ENCODE results near the gene NUAK2.

The NUAK2 gene

DNA sequence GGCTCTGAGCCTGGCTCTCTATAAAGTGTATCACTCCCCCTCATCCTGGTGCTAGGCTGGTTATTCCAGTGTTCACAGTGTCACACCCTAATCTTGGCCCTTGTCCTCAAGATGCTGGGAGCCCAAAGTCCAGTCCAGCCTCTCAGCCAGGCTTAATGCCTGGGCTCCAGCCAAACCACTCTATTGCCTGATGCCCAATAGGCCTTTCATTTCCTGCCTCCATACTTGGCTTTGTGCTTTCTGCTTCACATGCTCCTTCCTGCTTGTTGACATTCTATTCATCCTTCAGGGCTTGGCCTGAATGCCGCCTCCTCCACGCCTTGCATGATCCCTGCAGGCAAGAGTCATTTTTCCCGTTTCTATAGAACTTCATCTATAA lies 33.5 kb upstream of the NUAK2 start:
- Mint-ChIP-seq H3K9me3 (no peaks in the 10 kb centered on the region), H3K4me3 (no peak overlapping the region), H3K36me3 (ENCODE audit: low read depth) (no peaks in the 10 kb centered on the region), H3K4me1 (peaks cover 83% of the 10 kb centered on the region), H3K27ac (no peak overlapping the region), H3K27me3 (ENCODE audit: low read depth, poor library complexity) (no peaks in the 10 kb centered on the region)
- TF ChIP-seq, protein P1, sequence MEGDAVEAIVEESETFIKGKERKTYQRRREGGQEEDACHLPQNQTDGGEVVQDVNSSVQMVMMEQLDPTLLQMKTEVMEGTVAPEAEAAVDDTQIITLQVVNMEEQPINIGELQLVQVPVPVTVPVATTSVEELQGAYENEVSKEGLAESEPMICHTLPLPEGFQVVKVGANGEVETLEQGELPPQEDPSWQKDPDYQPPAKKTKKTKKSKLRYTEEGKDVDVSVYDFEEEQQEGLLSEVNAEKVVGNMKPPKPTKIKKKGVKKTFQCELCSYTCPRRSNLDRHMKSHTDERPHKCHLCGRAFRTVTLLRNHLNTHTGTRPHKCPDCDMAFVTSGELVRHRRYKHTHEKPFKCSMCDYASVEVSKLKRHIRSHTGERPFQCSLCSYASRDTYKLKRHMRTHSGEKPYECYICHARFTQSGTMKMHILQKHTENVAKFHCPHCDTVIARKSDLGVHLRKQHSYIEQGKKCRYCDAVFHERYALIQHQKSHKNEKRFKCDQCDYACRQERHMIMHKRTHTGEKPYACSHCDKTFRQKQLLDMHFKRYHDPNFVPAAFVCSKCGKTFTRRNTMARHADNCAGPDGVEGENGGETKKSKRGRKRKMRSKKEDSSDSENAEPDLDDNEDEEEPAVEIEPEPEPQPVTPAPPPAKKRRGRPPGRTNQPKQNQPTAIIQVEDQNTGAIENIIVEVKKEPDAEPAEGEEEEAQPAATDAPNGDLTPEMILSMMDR (IDR thresholded peaks at IDR 0.05), result no peak
- DNase-seq, result no peak

DNA sequence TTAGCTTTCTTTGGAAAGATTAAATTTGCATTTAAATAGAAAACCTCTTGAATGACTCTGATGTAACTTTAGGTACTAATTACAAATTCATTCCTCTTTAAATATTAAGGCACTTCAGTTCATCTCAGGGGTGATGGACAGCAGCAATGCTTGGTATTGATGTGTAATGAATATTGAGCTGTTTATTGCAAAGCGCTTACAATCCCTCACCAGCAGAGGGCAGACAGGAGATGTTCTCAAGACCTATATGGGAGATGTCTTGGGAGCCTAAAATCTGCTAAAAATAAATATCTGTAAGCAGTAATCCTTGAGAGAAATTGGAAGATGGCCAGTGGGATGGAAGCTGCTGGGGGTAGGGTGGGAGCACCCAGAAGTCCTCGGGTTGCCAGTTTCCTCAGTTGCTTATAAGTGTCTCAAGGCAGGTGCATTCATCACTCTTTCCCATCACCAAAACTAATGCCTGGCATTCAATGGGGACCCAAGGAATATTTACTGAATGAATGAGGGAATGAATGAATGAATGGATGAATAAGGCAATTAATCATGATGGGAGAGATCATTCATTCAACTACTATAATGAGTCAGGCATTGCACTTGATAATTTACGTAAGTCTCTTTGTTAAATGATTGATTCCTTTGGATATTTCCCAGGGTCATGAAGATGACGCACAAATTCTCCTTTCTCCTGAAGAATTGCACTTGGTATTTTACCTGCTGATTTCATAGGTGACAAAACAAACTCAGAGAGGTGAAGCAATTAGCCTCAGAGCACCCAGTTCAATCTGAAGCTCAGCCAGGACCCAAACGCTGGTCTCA lies 32.9 kb upstream of the NUAK2 start:
- H3K4me3 Mint-ChIP-seq, result no peak overlapping the region
- H3K36me3 Mint-ChIP-seq (ENCODE audit: low read depth), result no peaks in the 10 kb centered on the region
- H3K27ac Mint-ChIP-seq, result no peak overlapping the region
- H3K27me3 Mint-ChIP-seq (ENCODE audit: low read depth, poor library complexity), result no peaks in the 10 kb centered on the region
- H3K4me1 Mint-ChIP-seq, result peaks cover 83% of the 10 kb centered on the region
- peak; percentile 70 for DNase-seq
- no peaks in the 10 kb centered on the region for H3K9me3 Mint-ChIP-seq
- TF ChIP-seq, protein P1 (IDR thresholded peaks at IDR 0.05), result peak; percentile 87

DNA sequence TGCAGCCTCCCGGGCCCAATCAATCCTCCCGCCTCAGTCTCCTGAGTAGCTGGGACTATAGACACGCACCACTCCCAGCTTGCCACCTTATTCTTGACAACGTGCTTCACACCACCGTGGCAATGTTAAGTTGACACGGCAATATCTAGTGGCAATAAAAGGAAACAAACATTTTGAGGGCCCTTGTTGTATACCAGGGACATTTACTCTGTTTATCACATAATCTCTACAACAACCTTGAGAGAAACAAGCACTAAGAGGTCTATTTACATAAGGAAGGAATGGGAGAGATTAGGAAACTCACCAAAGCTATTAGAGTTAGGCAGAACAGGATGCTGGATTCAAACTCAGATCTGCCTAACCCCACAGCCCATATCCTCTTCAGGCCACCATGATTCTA lies 32.1 kb upstream of the NUAK2 start:
- Mint-ChIP-seq H3K4me1 (peaks cover 85% of the 10 kb centered on the region), H3K4me3 (no peak overlapping the region), H3K27ac (no peak overlapping the region), H3K36me3 (ENCODE audit: low read depth) (no peaks in the 10 kb centered on the region), H3K27me3 (ENCODE audit: low read depth, poor library complexity) (no peaks in the 10 kb centered on the region), H3K9me3 (no peaks in the 10 kb centered on the region)
- no peak for DNase-seq
- TF ChIP-seq, protein P1 (IDR thresholded peaks at IDR 0.05), result no peak

DNA sequence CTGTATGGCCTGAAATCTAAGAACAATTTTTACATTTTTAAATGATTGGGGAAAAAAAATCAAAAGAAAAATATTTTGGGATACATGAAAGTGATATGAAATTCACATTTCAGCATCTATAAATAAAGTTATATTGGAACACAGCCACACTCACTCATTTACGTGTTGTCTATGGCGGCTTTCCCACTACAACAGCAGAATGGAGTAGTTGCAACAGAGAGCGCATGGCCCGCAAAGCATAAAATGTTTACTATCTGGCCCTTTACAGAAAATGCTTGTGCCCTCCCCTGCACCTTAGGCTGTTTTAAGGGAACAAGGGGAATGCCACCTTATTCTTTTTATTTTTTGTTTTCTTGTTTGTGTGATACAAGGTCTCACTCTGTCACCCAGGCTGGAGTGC lies 31.6 kb upstream of the NUAK2 start:
- no peak for DNase-seq
- Mint-ChIP-seq H3K9me3 (no peaks in the 10 kb centered on the region), H3K4me3 (no peak overlapping the region), H3K36me3 (ENCODE audit: low read depth) (no peaks in the 10 kb centered on the region), H3K4me1 (peaks cover 87% of the 10 kb centered on the region), H3K27ac (no peak overlapping the region), H3K27me3 (ENCODE audit: low read depth, poor library complexity) (no peaks in the 10 kb centered on the region)
- TF ChIP-seq, protein P1 (IDR thresholded peaks at IDR 0.05), result no peak

DNA sequence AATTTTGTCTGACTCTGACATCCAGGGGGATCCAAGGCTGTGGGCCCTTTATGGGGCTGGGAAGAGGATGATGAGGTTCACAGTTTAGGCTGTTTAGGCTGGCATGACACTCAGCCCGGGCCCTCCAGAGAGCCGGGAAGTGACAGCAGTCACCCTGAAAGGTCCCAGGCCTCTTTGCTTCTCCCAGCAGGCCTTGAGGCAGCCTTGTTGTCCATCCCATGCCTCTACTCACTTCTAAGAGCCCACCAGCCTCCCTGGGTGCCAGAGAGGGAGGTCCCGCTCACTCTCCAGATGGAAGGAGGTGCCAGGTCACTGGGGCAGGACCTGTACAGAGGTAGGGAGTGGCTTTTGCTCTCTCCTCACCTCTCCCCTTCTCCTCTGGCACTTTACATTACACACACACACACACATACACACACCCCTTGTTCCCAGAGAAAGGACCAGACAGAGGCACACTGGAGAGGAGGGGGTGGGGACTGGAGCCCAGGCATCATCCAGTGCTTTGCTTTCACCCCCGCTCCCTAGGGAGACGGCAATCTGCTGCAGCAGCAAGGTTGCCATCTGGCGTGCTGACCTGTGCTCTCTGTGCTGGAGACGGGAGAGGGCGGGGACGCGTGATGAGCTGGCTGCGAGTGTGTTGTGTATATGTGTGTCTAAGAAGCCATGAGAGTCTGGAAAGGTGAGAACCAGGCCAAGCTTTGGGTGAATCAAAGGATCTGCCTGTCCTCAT lies 30.6 kb upstream of the NUAK2 start:
- TF ChIP-seq, protein P1 (IDR thresholded peaks at IDR 0.05), result no peak
- Mint-ChIP-seq H3K4me1 (peaks cover 85% of the 10 kb centered on the region), H3K4me3 (no peak overlapping the region), H3K36me3 (ENCODE audit: low read depth) (no peaks in the 10 kb centered on the region), H3K27ac (peak overlapping the region; percentile 85), H3K9me3 (no peaks in the 10 kb centered on the region), H3K27me3 (ENCODE audit: low read depth, poor library complexity) (peaks cover under 1% of the 10 kb centered on the region)
- DNase-seq, result peak; percentile 70

Data from nephron progenitor cell (in vitro differentiated cells).